Gastroesophageal sphincter (tissue), 4 donors: ENCODE data around the gene ECI2. TPM values are rescaled to one million over a fixed set of nuclear protein-coding genes. Genes with fewer than 3 reads are reported as not detected.

Source experiments
- ATAC-seq: fragments of 150-250 bp; one replicate; pipeline ENCODE4 v1.9.1; 2016; ENCODE audit warnings: mild to moderate bottlenecking, moderate library complexity
- H3K27ac ChIP-seq, 4 donors: fragments of 200-600 bp; sonication (generic) in 3 of 4; 1 replicate in 3 of 4; 2 replicates in 1 of 4; pipeline ENCODE4 v1.5.1; 2016 to 2019
- H3K27me3 ChIP-seq: fragments of 200-600 bp; sonication (generic); one replicate; pipeline ENCODE4 v1.5.1; 2019
- H3K36me3 ChIP-seq, 2 donors: fragments of 200-600 bp; sonication (generic); one replicate each; pipeline ENCODE4 v1.5.1; 2019; ENCODE audit warnings: control low read depth in 1 of 2
- H3K4me1 ChIP-seq, 3 donors: fragments of 200-600 bp; sonication (generic); 1 replicate in 2 of 3; 2 replicates in 1 of 3; pipeline ENCODE4 v1.5.1; 2016 to 2019; ENCODE audit warnings: control low read depth in 2 of 3
- H3K4me3 ChIP-seq, 2 donors: fragments of 200-600 bp; sonication (generic); one replicate each; pipeline ENCODE4 v1.5.1; 2019; ENCODE audit warnings: mild to moderate bottlenecking in 1 of 2, moderate library complexity in 1 of 2
- H3K9me3 ChIP-seq, 3 donors: fragments of 200-600 bp; sonication (generic); one replicate each; pipeline ENCODE4 v1.5.1; 2017 to 2019; ENCODE audit warnings: control low read depth in 2 of 3
- EP300 ChIP-seq: sonication (generic); formaldehyde crosslinking; IDR thresholded peaks from one replicate; pipeline ENCODE4 v1.6.1; 2017; ENCODE audit warnings: antibody characterized with exemption, mild to moderate bottlenecking
- POLR2A ChIP-seq, 2 donors: fragments of 450-650 bp; IDR thresholded peaks; one replicate each; pipeline ENCODE4 v1.6.1; 2017; ENCODE audit warnings: antibody characterized with exemption in 2 of 2, mild to moderate bottlenecking in 2 of 2, moderate library complexity in 1 of 2
- POLR2AphosphoS5 ChIP-seq: sonication (generic); formaldehyde crosslinking; IDR thresholded peaks from one replicate; pipeline ENCODE4 v1.6.1; 2017; ENCODE audit warnings: antibody characterized with exemption
- WGBS, 2 donors: methylation state at CpG; one replicate each; pipeline ENCODE4 v1.1.5; 2018; ENCODE audit warnings: low coverage in 1 of 2; 5-methylcytosine and 5-hydroxymethylcytosine counted together
- total RNA-seq, 4 donors: library from RNA; depleted of rRNA; stranded (reverse); fragments of >200 nt; gene quantifications; one replicate each; pipeline ENCODE4 v1.1.0, GENCODE V29; 2016
- TF ChIP-seq, protein P1 (sequence below), 4 experiments: fragments of 200-600 bp in 2 of 4; fragments of 450-650 bp in 2 of 4; sonication (generic) in 1 of 4; IDR thresholded peaks; one replicate each; pipeline ENCODE4 v1.5.1; 2017 to 2019; ENCODE audit warnings: antibody characterized with exemption in 4 of 4, mild to moderate bottlenecking in 2 of 4, moderate library complexity in 2 of 4

Gene ECI2
- total RNA-seq, 4 donors from 2014 or later, result 44.0 to 87.3 (median 46.9) TPM

DNA sequence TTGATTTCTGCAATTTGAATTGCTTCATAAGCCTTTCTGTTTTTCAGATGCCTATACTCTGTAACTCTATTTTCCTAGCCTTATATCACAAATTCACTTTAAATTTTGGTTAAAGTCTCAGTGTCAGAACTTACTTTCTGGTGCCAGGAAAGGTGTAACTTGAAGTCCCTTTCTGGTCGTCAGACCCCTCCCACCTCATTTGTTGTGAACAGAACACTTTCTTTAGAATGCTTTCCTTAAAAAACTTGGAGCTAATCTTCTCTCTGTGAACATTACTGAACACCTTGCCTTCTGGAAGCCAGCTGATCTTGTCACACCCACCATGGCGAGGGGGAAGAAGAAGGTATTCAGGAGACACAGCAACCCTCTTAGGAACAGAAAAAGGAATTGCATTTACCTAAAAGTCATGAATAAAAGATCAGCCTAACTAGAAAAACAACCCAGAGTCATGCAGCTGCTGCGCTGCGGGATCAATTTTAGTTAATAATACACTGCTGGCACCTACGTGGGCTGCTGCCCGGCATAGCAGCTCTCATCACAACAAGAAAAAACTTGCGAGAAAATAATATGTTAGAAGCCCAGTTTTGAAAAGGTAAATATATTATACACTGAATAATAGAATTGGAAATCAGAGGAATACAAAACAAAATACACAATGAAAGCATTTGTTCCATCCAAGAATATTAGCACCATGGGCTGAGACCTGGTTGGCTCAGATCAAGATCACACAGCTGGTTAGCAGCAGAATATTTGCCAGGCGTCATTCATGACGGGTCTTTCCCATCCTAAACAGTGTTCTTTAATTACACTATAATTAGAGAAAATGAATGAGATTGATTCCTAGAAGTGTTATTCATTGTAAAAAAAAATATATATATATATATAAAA lies 50.7 kb downstream of the ECI2 start:
- no peaks in the 10 kb centered on the region for H3K36me3 ChIP-seq
- WGBS, 2 donors, result 81 to 86% methylated on average over 6 to 9 of the region's 9 CpGs
- no peak for ATAC-seq
- H3K27me3 ChIP-seq, result no peaks in the 10 kb centered on the region
- H3K9me3 ChIP-seq, result no peaks in the 10 kb centered on the region
- TF ChIP-seq POLR2AphosphoS5 (no peak), POLR2A (IDR thresholded peaks at IDR 0.05) (no peak), EP300 (no peak)
- TF ChIP-seq, protein P1, sequence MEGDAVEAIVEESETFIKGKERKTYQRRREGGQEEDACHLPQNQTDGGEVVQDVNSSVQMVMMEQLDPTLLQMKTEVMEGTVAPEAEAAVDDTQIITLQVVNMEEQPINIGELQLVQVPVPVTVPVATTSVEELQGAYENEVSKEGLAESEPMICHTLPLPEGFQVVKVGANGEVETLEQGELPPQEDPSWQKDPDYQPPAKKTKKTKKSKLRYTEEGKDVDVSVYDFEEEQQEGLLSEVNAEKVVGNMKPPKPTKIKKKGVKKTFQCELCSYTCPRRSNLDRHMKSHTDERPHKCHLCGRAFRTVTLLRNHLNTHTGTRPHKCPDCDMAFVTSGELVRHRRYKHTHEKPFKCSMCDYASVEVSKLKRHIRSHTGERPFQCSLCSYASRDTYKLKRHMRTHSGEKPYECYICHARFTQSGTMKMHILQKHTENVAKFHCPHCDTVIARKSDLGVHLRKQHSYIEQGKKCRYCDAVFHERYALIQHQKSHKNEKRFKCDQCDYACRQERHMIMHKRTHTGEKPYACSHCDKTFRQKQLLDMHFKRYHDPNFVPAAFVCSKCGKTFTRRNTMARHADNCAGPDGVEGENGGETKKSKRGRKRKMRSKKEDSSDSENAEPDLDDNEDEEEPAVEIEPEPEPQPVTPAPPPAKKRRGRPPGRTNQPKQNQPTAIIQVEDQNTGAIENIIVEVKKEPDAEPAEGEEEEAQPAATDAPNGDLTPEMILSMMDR (IDR thresholded peaks at IDR 0.05), result no peak
- H3K4me3 ChIP-seq, result no peak overlapping the region
- H3K27ac ChIP-seq, result no peak overlapping the region
- no peaks in the 10 kb centered on the region for H3K4me1 ChIP-seq

DNA sequence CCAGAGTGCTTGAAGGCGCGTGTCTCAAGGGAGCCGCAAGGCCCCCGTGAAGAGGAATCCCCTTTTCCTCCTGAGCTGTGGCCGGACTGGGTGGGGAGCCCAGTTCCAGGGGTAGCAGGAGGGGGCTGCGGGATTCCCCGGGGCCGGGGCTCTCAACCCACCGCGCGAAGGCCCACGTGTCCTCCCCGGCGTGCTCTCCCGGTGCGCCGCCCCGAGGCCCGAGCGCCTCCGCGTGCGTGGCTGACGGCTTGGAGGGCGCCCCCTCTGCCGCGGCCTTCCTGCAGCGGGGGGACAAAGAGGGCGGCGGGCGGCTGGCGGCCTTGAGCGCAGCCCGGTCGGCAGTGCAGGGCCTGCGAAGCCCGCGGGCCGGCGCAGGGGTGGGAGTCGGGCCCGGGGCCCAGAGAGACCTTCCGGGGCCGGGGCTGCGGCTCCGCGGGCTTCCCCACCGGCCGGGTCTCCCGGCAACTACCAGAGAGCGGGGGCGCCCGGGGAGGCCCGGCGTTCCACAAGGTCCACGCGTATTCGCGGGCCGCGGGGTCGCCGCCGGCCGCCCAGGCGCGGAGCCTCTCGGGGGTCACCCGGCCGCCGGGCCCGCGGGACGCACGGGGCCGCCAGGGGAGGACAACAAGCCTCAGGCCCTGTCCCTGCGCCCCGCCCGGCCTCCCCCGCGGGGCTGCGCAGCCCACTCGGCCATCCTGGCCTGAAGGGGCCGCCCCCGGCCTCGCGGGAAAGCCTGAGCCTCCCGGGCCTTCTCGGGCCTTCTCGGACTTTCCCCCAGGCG lies 56.5 kb downstream of the ECI2 start, which contains the start of gene FAM217A:
Gene FAM217A, minus strand, starts transcription at position 447 of the 781 bp plus-strand sequence. CDS start 1,723 bp downstream, outside the sequence.
- WGBS, 2 donors, result 30 to 50% methylated on average over 2 of the region's 91 CpGs
- TF ChIP-seq, protein P1 (IDR thresholded peaks at IDR 0.05), result no peak
- TF ChIP-seq EP300, result no peak
- no peak for TF ChIP-seq POLR2AphosphoS5
- TF ChIP-seq POLR2A (IDR thresholded peaks at IDR 0.05), result no peak
- Histone ChIP-seq H3K9me3 (no peaks in the 10 kb centered on the region), H3K27ac (no peak within 1 kb of the TSS), H3K27me3 (peaks cover 22% of the 10 kb centered on the region), H3K4me3 (peak within 1 kb of the TSS in 1 of 2 donors; percentile 14), H3K4me1 (peaks cover 0 to 4% (median 0%) of the 10 kb centered on the region in 3 donors), H3K36me3 (no peaks in the 10 kb centered on the region)
- no peak for ATAC-seq

DNA sequence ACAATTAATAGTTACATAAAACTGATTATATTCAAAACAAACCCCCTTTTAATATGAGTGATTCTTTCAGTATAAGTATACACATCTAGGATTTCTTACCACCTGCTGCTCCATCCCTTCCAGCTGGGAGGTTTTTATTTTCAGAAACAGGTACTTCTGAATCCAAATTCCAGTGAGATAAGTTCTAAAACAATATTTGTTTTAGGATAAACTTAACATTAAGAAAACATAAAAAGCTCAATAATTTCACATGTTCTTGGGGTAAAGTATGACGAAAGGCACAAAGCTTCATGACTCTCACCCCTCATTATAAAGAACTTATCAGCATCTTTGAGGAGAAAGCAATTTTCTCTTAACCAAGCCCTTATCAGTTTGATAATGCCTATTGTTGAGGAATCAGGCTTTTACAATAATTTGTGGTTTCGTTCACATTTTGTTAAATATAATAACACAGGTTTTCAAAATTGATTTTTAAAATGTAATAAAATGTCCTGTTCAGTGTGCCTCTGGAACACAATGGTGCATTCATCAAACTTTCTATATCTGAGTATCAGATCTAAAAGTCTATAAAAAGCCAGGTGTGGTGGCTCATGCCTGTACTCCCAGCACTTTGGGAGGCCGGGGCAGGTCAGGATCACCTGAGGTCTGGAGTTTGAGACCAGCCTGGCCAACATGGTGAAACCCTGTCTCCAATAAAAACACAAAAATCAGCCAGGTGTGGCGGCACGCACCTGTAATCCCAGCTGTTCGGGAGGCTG lies 60.7 kb downstream of the ECI2 start:
- WGBS, 2 donors, result 67 to 82% methylated on average over 3 to 4 of the region's 6 CpGs
- Histone ChIP-seq H3K4me3 (no peak overlapping the region), H3K9me3 (no peaks in the 10 kb centered on the region), H3K27me3 (peaks cover 22% of the 10 kb centered on the region), H3K27ac (no peak overlapping the region), H3K36me3 (no peaks in the 10 kb centered on the region), H3K4me1 (peaks cover 0 to 4% (median 0%) of the 10 kb centered on the region in 3 donors)
- no peak for ATAC-seq
- TF ChIP-seq EP300 (no peak), POLR2AphosphoS5 (no peak), POLR2A (IDR thresholded peaks at IDR 0.05) (no peak)
- TF ChIP-seq, protein P1 (IDR thresholded peaks at IDR 0.05), result no peak

DNA sequence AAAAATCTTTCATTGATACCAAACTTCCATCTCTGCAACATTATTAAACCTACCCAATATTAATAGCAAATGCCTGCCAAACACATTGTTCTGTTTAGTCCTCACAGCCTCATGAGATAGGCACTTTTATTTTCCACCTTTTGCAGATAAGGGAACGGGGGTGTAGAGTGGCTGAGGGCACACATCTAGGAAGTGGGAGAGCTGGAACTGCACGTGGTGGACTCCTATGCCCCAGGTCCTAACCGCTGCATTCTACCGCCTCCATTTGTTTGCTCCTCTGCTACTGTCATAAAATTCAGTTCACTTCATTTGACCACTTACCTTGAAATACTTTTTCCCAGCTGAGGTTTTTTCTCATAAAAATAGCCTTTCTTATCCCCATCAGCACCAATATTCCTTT lies 64.0 kb downstream of the ECI2 start:
- 61 to 92% methylated on average over 4 of the region's 4 CpGs for WGBS, 2 donors
- H3K4me1 ChIP-seq, result no peaks in the 10 kb centered on the region
- ATAC-seq, result no peak
- no peak overlapping the region for H3K4me3 ChIP-seq
- TF ChIP-seq EP300 (no peak), POLR2A (IDR thresholded peaks at IDR 0.05) (no peak), POLR2AphosphoS5 (no peak)
- TF ChIP-seq, protein P1 (IDR thresholded peaks at IDR 0.05), result no peak
- H3K9me3 ChIP-seq, result no peaks in the 10 kb centered on the region
- no peaks in the 10 kb centered on the region for H3K36me3 ChIP-seq
- H3K27ac ChIP-seq, result no peak overlapping the region
- H3K27me3 ChIP-seq, result peaks cover 2% of the 10 kb centered on the region
